RPMI7951 (cell line): ENCODE measurements around the gene TCIRG1. TPM values are rescaled to one million over a fixed set of nuclear protein-coding genes. Genes with fewer than 3 reads are reported as not detected.

Source experiments
- DNase-seq: peaks from one replicate; pipeline ENCODE4 v3.0.0-alpha.2; 2012; ENCODE audit warnings: low read depth
- total RNA-seq: library from RNA; depleted of rRNA; stranded (reverse); fragments of >200 nt; shearing (Covaris generic); gene quantifications from 2 replicates; pipeline ENCODE4 v1.2.3, GENCODE V29; 2014

Gene TCIRG1
- total RNA-seq, 1 experiment from 2014 or later = 39.2 TPM

- DNase-seq = no peak
These were observed 1.2 kb upstream of the TCIRG1 start for GRCh38 chr11:68037411-68038225.

- peak; percentile 57 for DNase-seq
These were observed 553 bp upstream of the TCIRG1 start for GRCh38 chr11:68038226-68038717.

GRCh38 chr11:68039526-68040086 is 781 bp downstream of the TCIRG1 start:
- no peak for DNase-seq

GRCh38 chr11:68040101-68040956 is 1.5 kb downstream of the TCIRG1 start:
- DNase-seq = peak; percentile 60

GRCh38 chr11:68040957-68041591 is 2.2 kb downstream of the TCIRG1 start:
- no peak for DNase-seq

GRCh38 chr11:68041617-68042218 is 2.9 kb downstream of the TCIRG1 start:
- no peak for DNase-seq

GRCh38 chr11:68042219-68043028 is 3.6 kb downstream of the TCIRG1 start:
- DNase-seq = no peak

- DNase-seq = no peak
These were observed 4.2 kb downstream of the TCIRG1 start for GRCh38 chr11:68043029-68043348.

- DNase-seq = no peak
These were observed 4.7 kb downstream of the TCIRG1 start for GRCh38 chr11:68043349-68044144.

- no peak for DNase-seq
These were observed 5.5 kb downstream of the TCIRG1 start for GRCh38 chr11:68044145-68044813.

- DNase-seq = no peak
These were observed 6.1 kb downstream of the TCIRG1 start for GRCh38 chr11:68044898-68045351.

GRCh38 chr11:68047437-68048290 is 8.8 kb downstream of the TCIRG1 start:
- DNase-seq = no peak

GRCh38 chr11:68048681-68049508 is 10.1 kb downstream of the TCIRG1 start:
- no peak for DNase-seq

- DNase-seq = no peak
These were observed 10.9 kb downstream of the TCIRG1 start for GRCh38 chr11:68049509-68050370.

GRCh38 chr11:68050371-68050841 is 11.6 kb downstream of the TCIRG1 start:
- DNase-seq = no peak
